GM18508 (cell line): Measurements from ENCODE around the gene FAM89B.
A peak's percentile ranks its signal among the peaks of the same experiment; 100 is the strongest.

Experiments used
- ATAC-seq: cut with Tn5 transposase; IDR thresholded peaks from one replicate; pipeline ENCODE4 v1.9.1; 2021; ENCODE audit warnings: moderate number of reproducible peaks; ENCODE audit not compliant: insufficient read depth, unreplicated experiment

Gene FAM89B

GRCh38 chr11:65607614-65608426 is 35.5 kb downstream of the FAM89B start:
- ATAC-seq = no peak

DNA sequence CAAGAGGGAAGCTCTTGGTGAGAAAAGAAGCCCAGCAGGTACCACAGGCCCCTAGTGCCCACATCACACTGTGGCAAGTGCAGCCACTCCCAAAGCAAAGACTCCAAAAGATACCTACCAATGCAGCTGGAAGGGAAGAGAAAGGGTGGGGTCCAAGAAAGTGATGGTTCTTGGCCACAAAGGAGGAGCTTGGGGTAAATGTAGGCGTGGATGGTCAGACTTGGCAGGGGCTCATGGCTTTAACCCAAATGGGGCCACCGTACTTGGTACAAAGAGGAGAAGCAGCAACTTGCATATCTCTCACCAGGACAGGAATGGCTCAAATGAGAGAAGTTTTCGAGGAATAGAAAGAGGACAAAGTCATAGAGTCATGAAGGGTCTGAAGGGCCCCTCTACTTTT is 36.9 kb downstream of the FAM89B start:
- no peak for ATAC-seq

DNA sequence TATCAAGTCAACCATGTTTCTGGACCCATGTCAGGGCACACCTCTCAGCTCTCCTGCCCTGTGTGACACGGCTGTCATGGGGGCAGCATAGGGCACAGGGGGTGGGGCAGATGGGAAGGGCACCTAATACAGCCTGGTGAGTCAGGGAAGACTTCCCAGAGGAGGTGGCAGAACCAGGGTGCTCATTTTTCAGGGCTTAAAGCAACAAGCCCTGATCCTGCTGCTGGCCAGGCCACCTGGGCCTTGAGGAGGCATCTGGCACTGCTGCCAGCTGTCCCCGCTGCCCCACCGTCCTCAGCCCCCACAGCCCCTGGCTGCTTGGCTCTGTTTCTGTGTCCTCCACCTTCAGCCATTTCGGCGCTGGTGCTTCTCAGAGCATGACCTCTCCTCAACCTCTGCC is 37.3 kb downstream of the FAM89B start:
- ATAC-seq = no peak

- ATAC-seq = no peak
These were observed 38.1 kb downstream of the FAM89B start for GRCh38 chr11:65610404-65610803.

DNA sequence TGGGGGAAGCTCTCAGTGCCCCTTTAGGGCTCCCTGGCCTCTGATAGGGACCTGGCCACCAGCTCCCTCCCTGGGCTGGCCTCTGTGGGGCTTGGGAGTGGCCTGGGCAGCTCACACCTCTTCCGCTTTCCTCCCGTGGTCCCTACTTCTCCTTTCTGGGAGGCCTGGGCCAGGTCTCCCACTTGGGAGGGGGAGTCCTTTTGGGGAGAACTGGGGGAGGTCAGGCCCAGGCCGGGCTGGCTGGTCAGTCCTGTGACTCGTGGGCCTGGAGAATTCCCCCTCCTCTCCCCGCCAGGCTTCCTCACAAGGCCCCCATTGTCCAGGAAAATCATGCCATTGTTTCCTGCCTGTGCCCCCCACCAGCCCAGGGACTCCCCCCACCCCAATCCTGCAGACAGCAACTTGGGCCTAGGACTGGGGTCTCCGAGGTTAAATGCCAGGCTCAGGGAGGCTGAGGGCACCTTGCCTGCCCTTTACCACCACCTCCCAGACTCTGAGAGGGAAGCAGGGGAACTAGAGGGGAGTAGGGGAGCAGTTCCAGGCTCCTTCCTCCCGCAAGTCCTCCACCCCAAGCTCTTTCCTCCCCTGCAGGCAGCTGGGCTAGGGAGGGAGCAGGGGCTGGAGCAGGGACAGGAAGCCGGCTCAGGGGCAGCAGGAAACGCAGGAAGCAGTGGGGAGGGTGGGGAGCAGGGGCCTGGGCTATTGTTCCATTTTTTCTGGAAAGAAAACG is 38.9 kb downstream of the FAM89B start:
- ATAC-seq = no peak

GRCh38 chr11:65611758-65612603 is 39.6 kb downstream of the FAM89B start:
- no peak for ATAC-seq

- ATAC-seq = no peak
These were observed 40.4 kb downstream of the FAM89B start for GRCh38 chr11:65612691-65613090.

DNA sequence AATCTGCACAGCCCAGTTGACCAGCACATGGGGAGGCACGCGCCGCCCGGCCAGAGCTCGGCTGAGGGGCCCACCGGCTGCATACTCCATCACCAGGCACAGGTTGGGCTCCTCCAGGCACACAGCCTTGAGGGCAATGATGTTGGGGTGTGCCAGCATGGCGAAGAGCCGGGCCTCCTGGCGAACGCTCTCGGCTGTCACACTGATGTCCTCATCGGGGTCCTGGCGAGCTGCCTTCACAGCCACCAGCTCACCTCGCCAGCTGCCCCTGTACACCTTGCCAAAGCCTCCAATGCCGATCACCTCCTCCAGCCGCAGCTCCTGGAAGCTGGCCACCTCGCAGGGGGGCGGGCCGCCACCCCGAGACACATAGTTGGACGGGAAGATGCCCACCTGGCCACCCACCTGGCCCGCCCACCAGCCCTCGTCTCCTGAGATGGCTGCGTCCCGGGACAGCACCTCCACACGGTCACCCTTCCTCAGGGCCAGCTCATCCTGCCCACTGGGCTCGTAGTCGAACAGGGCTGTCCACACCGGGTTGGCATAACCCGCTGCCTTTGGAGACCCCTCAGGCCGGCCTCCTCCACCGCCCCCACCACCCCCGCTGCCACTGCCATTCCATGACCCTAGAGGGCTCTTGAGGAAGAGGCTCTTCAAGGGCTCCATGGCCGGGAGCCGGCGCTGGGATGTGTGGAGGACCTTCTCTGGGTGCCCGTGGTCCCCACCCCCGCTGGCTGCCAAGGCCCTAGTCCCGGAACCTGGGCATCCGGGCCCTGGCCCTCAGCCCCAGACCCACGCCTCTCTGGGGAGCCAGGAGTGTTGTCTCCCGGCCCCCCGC is 41.0 kb downstream of the FAM89B start:
- ATAC-seq = no peak

DNA sequence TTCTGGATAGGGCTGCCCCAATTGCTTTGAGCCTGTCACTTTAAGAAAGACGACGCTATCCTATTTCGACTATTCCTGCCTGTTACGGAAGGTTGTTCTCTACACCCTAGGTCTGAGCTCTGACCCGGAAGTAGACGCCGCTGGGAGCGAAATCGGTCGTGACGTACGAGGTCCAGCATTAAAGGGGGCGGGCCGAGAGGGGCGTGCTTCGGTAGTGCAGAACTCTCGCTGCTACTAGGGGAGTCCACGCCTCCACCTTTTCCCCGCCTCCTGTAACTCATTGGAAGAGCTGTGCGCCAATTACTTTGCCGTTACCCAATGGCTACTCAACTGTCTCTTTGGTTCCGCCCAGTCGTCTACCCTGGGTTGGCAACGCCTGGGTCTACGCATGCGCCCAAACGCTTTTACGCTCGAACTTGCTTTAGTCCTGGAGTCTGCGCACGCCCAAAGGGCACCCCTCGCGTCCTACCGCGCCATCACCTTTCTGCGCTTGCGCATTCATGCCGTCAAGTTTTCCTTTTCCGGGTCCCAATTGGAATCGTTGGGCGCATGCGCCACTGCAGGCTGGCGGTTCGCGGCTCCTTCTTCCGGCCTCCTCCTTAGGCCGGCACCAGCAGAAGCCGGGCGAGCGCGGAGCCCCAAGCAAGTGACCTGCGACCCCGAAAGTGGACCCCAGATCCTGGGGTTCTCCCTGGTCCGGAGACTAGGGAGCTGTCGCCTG is 43.1 kb downstream of the FAM89B start, which contains the start of gene PCNX3:
TSS of gene PCNX3 (plus strand) at position 548 of the 721 bp plus-strand sequence. CDS start 536 bp downstream, outside the sequence.
- peak; percentile 63 for ATAC-seq

DNA sequence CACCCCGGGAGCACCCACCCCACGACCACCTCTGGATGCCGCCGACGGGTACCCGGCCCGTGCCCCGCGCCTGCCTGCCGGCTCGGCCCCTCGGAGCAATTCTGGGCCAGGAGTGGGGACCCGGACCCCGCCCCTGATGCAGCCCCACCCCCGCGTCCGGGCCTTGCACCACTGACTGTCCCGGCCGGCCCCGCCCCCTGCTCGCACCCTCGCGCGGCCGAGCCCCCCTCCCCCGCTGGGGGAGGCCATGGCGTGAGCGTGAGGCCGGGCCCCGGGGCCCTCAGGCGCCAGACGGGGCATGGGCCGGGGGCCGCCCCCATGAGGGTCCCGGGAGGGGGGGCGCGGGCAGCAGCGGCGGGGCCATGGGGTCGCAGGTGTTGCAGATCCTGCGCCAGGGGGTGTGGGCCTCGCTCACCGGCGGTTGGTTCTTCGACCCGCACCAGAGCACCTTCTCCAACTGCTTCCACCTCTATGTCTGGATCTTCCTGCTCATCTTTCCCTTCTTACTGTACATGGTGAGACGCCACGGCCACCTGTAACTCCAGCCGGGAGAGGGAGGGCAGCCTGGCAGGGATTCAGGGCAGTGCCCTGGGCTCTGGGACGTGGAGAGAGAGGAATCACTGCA is 43.7 kb downstream of the FAM89B start:
- no peak for ATAC-seq

DNA sequence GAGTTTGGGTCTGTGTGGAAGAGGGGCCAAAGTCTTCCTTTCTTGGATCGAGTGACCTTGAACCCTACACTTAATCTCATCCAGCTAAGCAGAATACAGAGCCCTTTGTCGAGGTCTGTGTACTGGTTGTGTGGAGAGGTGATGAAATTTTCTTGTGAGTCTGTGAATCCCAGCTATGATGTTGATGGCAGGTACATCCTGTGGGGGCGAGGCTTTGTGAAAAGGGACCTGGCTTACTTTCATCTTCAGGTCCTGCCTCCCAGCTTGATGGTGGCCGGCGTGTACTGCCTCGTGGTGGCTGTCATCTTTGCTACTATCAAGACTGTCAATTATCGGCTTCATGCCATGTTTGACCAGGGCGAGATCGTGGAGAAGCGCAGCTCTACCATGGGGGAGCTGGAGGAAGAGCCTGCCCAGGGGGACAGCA is 44.2 kb downstream of the FAM89B start:
- ATAC-seq = no peak

- ATAC-seq = no peak
These were observed 45.0 kb downstream of the FAM89B start for GRCh38 chr11:65617136-65617850.

- no peak for ATAC-seq
These were observed 45.8 kb downstream of the FAM89B start for GRCh38 chr11:65617990-65618751.

GRCh38 chr11:65618763-65619162 is 46.4 kb downstream of the FAM89B start:
- ATAC-seq = no peak

DNA sequence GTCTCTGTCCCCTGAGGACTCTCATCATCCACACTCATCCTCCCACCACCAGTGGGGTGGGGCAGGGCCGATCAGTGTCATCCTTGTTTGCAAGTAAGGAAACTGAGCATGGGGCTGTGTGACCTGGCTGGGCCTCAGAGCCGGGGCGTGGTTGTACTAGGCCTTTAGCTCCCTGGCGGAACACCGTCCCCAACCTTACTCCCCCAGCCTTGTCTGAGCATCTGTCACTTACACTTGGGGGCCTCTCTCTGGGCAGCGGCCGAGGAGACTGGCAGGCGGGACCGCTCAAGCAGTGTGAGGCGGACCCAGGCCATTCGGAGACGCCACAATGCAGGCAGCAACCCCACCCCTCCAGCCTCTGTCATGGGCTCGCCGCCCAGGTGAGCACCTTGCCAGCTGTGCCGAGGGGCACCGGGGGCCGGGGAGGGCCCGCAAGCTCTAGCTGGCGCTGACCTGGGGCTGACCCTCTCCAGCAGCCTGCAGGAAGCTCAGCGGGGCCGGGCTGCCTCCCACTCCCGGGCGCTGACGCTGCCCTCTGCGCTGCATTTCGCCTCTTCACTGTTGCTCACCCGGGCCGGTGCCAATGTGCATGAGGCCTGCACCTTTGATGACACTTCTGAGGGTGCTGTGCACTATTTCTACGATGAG is 47.1 kb downstream of the FAM89B start:
- ATAC-seq = no peak

DNA sequence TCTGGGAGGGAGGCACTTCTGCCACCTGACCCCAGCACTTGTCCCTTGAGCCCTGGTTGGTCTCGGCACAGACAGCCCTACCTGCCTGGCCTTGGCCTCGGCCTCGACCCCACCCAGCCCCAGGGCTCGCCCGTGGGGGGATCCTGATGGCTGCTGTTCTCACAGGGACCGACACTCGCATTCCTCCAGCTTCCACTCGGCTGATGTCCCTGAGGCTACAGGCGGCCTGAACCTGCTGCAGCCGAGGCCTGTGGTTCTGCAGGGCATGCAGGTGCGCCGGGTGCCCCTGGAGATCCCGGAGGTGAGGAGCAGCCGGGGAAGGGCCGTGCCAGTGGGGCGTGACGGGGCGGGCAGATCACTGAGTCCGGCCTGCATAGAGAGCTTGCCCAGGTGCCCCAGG is 48.3 kb downstream of the FAM89B start:
- ATAC-seq = no peak

- no peak for ATAC-seq
These were observed 49.1 kb downstream of the FAM89B start for GRCh38 chr11:65621460-65621859.
